ENCODE measurements around the gene PALMD.

Gene PALMD

DNA sequence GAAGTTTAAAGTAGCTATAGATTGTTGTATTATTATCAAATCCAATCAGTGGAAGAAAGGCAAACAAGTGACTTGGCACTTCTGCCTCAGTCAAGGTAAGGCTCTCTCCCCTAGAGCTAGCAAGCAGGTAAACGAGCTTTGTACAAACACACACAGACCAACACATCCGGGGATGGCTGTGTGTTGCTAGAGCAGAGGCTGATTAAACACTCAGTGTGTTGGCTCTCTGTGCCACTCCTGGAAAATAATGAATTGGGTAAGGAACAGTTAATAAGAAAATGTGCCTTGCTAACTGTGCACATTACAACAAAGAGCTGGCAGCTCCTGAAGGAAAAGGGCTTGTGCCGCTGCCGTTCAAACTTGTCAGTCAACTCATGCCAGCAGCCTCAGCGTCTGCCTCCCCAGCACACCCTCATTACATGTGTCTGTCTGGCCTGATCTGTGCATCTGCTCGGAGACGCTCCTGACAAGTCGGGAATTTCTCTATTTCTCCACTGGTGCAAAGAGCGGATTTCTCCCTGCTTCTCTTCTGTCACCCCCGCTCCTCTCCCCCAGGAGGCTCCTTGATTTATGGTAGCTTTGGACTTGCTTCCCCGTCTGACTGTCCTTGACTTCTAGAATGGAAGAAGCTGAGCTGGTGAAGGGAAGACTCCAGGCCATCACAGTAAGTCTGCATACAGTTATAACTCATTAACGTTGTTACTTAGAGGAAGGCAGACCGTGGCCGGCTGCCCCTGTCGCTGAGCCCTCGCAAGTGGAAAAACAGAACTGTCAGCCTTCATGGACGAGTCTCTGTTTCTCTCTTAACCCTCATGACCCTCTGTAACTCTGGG, at the start of gene PALMD:
Gene PALMD (plus strand): TSS at position 415 of the 833 bp plus-strand sequence. CDS start 205 bp downstream, at position 620.
- TF ChIP-seq ZNF274 (IDR thresholded peaks at IDR 0.05; ENCODE audit: low read depth, low read length): no peak
- H3K4me3 ChIP-seq (ENCODE audit: low read length): no peak within 1 kb of the TSS

GRCh38 chr1:99598738-99599411, 47.0 kb upstream of the PALMD start:
- no peak overlapping the region for H3K4me3 ChIP-seq (ENCODE audit: low read length)
- no peak for TF ChIP-seq ZNF274 (IDR thresholded peaks at IDR 0.05; ENCODE audit: low read depth, low read length)

GRCh38 chr1:99599678-99600175, 46.2 kb upstream of the PALMD start:
- no peak overlapping the region for H3K4me3 ChIP-seq (ENCODE audit: low read length)
- no peak for TF ChIP-seq ZNF274 (IDR thresholded peaks at IDR 0.05; ENCODE audit: low read depth, low read length)

DNA sequence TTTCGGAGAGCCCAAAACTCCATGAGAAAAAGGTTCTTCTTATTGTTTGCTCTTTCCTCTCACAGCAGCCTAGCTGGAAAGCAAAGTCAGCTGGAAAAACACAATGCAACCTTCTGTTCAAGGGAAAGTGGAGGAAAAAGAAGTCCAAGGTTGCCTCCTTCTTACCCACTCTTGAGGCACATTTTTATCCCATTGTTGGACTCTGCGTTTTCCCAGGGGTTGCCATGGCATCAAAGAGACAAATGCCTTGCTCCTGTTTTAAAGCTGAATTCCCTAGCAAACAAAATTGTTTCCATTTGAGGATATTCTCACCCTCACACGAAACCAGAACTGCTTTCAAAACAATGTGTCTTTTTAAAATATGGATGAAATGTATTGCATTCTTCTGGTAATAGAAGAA, 45.1 kb upstream of the PALMD start:
- TF ChIP-seq ZNF274 (IDR thresholded peaks at IDR 0.05; ENCODE audit: low read depth, low read length): no peak
- no peak overlapping the region for H3K4me3 ChIP-seq (ENCODE audit: low read length)

DNA sequence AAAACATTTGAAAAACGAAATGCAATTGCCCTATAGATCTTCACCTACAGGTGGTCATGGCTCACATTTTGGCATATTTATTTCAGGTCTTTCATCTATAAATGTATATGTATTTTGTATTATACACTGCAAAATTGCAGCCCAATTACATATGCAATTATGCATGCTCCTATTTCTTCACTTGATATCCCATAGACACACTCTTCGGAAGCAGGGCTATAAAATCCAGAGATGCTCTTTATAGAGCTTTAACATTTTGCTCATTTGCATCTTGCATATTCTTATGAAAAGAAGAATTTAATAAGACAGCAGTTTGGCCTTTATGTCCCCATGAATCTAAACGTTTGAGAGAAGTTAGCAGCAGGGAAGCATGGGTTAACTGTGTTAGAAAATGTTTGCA, 44.7 kb upstream of the PALMD start:
- no peak for TF ChIP-seq ZNF274 (IDR thresholded peaks at IDR 0.05; ENCODE audit: low read depth, low read length)
- H3K4me3 ChIP-seq (ENCODE audit: low read length): no peak overlapping the region

- no peak overlapping the region for H3K4me3 ChIP-seq (ENCODE audit: low read length)
- no peak for TF ChIP-seq ZNF274 (IDR thresholded peaks at IDR 0.05; ENCODE audit: low read depth, low read length)
Observed at GRCh38 chr1:99601709-99602403, 44.1 kb upstream of the PALMD start.

GRCh38 chr1:99602404-99602969, 43.4 kb upstream of the PALMD start:
- H3K4me3 ChIP-seq (ENCODE audit: low read length): no peak overlapping the region
- no peak for TF ChIP-seq ZNF274 (IDR thresholded peaks at IDR 0.05; ENCODE audit: low read depth, low read length)

DNA sequence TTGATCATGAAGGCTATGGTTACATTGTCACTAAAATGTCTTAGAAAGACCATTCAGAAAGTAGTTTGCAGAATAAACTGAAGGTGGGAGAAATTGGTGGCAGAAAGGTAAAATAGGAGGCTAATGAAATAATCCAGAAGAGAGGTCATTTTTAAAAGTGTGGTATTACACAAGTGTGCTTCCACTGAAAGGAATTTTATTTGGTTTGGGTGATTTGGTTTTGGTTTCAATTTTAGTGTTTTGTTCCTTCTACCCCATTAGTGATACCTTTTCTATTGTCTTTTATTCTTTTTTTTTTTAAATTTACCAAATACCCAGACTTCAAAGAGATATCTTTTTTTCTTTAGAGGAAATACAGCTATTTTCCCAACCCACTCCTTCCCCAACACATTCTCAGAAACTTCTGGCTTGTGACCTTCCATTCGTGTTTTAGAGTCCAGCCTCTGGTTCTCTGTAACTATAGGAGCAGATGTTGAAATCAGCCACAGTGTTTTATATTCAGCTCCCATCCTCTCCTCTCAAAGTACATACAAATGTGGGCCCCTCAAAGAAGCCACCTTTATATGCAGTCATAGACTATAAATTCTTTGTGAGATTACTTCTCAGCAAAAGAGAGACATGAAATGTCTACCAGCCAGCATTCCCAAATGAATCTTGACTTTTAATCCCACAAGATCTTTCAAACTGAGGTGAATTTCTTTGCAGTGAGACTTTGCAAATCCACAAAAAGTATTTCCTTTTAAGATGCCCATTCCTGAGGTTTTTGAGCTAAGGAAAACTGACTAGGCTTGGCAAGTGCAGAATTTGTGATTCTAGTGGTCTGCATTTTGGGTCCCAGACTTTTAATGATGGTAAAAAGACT, 42.0 kb upstream of the PALMD start:
- no peak overlapping the region for H3K4me3 ChIP-seq (ENCODE audit: low read length)
- TF ChIP-seq ZNF274 (IDR thresholded peaks at IDR 0.05; ENCODE audit: low read depth, low read length): no peak

- H3K4me3 ChIP-seq (ENCODE audit: low read length): no peak overlapping the region
- TF ChIP-seq ZNF274 (IDR thresholded peaks at IDR 0.05; ENCODE audit: low read depth, low read length): no peak
Observed at GRCh38 chr1:99606306-99606705, 39.6 kb upstream of the PALMD start.

GRCh38 chr1:99607590-99607989, 38.3 kb upstream of the PALMD start:
- H3K4me3 ChIP-seq (ENCODE audit: low read length): no peak overlapping the region
- no peak for TF ChIP-seq ZNF274 (IDR thresholded peaks at IDR 0.05; ENCODE audit: low read depth, low read length)

DNA sequence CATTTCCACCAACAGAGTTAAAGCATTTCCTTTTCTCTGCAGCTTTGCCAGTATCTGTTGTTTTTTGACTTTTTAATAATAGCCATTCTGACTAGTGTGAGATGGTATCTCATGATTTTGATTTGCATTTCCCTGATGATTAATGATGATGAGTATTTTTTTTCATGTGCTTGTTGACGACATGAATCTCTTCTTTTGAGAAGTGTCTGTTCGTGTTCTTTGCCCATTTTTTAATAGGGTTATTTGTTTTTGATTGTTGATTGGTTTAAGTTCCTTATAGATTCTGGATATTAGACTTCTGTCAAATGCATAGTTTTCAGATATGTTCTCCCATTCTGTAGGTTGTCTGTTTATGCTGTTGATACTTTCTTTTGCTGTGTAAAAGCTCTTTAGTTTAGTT, 37.9 kb upstream of the PALMD start:
- no peak overlapping the region for H3K4me3 ChIP-seq (ENCODE audit: low read length)
- TF ChIP-seq ZNF274 (IDR thresholded peaks at IDR 0.05; ENCODE audit: low read depth, low read length): no peak

DNA sequence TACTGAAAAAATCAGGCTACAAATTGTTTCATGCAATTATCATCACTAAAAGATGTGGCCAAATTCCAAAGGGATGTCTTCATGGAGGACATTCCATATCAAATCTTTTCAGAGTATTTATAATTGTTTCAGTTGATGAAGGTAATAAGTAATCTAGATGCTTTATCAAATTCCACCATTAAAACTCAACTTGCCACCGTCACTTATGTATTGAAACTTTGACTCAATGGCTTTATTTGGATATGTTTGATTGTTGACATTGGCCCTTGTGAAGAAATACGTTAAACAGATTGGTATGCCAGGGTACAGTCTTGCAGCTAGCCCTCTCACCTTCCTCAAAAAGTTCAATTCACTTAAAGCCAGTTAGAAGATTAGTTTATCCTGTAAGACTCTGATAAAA, 32.2 kb upstream of the PALMD start:
- no peak overlapping the region for H3K4me3 ChIP-seq (ENCODE audit: low read length)
- no peak for TF ChIP-seq ZNF274 (IDR thresholded peaks at IDR 0.05; ENCODE audit: low read depth, low read length)

- no peak for TF ChIP-seq ZNF274 (IDR thresholded peaks at IDR 0.05; ENCODE audit: low read depth, low read length)
- no peak overlapping the region for H3K4me3 ChIP-seq (ENCODE audit: low read length)
Observed at GRCh38 chr1:99614728-99615127, 31.2 kb upstream of the PALMD start.
